Neutrophil (primary cell): ENCODE measurements around the gene RASL11A.
A peak's percentile ranks its signal among the peaks of the same experiment; 100 is the strongest.

Source experiments
- H3K27ac ChIP-seq: fragments of 200-600 bp; sonication (generic); 2 replicates; pipeline ENCODE4 v1.5.1; 2016; ENCODE audit warnings: mild to moderate bottlenecking, moderate library complexity
- H3K27me3 ChIP-seq: fragments of 200-600 bp; sonication (generic); 2 replicates; pipeline ENCODE4 v1.6.0; 2016; ENCODE audit warnings: mild to moderate bottlenecking
- H3K36me3 ChIP-seq: fragments of 200-600 bp; sonication (generic); 2 replicates; pipeline ENCODE4 v1.5.1; 2017
- H3K4me1 ChIP-seq, 2 experiments: fragments of 200-600 bp in 1 of 2; sonication (generic) in 1 of 2; 1 replicate in 1 of 2; 2 replicates in 1 of 2; pipeline versions ENCODE4 v1.5.1 to v1.6.1; 2013 to 2016; ENCODE audit warnings: low read depth in 1 of 2, low read length in 1 of 2, mild to moderate bottlenecking in 1 of 2, moderate library complexity in 1 of 2; ENCODE audit not compliant: control insufficient read depth in 1 of 2, insufficient read depth in 1 of 2
- H3K4me3 ChIP-seq, 2 experiments: fragments of 200-600 bp in 1 of 2; sonication (generic) in 1 of 2; 1 replicate in 1 of 2; 2 replicates in 1 of 2; pipeline ENCODE4 v1.5.1; 2013 to 2016; ENCODE audit warnings: low read depth in 1 of 2, low read length in 1 of 2, mild to moderate bottlenecking in 1 of 2, moderate library complexity in 1 of 2
- H3K9me3 ChIP-seq: fragments of 200-600 bp; sonication (generic); 2 replicates; pipeline ENCODE4 v1.5.1; 2016
- CTCF ChIP-seq: fragments of 200-600 bp; sonication (generic); IDR thresholded peaks from 2 replicates; pipeline ENCODE4 v1.5.1; 2016; ENCODE audit warnings: antibody characterized with exemption

Gene RASL11A

GRCh38 chr13:27302643-27303262, 32.1 kb downstream of the RASL11A start:
- Histone ChIP-seq H3K27ac (peak overlapping the region; percentile 66), H3K27me3 (no peaks in the 10 kb centered on the region), H3K9me3 (no peaks in the 10 kb centered on the region), H3K4me1 (peaks cover 33 to 35% of the 10 kb centered on the region in 2 experiments), H3K36me3 (no peaks in the 10 kb centered on the region), H3K4me3 (no peak overlapping the region)
- TF ChIP-seq CTCF = no peak

- no peaks in the 10 kb centered on the region for H3K36me3 ChIP-seq
- no peaks in the 10 kb centered on the region for H3K27me3 ChIP-seq
- no peak for TF ChIP-seq CTCF
- peaks cover 45 to 49% of the 10 kb centered on the region in 2 experiments for H3K4me1 ChIP-seq
- H3K4me3 ChIP-seq = no peak overlapping the region
- H3K9me3 ChIP-seq = no peaks in the 10 kb centered on the region
- no peak overlapping the region for H3K27ac ChIP-seq
Observed at GRCh38 chr13:27304099-27304498, 33.5 kb downstream of the RASL11A start.

GRCh38 chr13:27304611-27305010, 34.0 kb downstream of the RASL11A start:
- Histone ChIP-seq H3K27ac (no peak overlapping the region), H3K4me1 (peaks cover 50 to 54% of the 10 kb centered on the region in 2 experiments), H3K36me3 (no peaks in the 10 kb centered on the region), H3K27me3 (no peaks in the 10 kb centered on the region), H3K9me3 (no peaks in the 10 kb centered on the region), H3K4me3 (no peak overlapping the region)
- no peak for TF ChIP-seq CTCF

DNA sequence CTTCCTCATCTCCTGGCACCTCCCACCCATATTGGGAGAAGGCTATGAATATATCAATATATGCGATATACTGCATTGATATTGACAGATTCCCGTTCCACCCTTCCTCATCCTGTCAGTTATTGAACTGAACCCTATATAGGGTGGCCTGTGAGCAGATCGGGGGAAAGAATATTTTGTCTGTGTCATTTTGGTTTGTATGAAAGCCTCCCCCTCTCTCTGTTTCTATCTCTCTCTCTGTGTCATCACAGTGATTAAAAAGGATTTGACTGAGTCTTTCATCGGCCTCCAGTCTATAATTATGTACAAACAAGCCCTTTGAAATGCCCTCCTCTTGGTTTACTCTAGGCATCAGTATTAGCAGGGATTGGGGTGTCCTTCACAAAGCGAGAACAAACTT, 35.7 kb downstream of the RASL11A start:
- H3K36me3 ChIP-seq = no peaks in the 10 kb centered on the region
- H3K4me3 ChIP-seq = no peak overlapping the region
- no peak for TF ChIP-seq CTCF
- no peaks in the 10 kb centered on the region for H3K9me3 ChIP-seq
- H3K4me1 ChIP-seq = peaks cover 67 to 72% of the 10 kb centered on the region in 2 experiments
- no peaks in the 10 kb centered on the region for H3K27me3 ChIP-seq
- H3K27ac ChIP-seq = no peak overlapping the region

DNA sequence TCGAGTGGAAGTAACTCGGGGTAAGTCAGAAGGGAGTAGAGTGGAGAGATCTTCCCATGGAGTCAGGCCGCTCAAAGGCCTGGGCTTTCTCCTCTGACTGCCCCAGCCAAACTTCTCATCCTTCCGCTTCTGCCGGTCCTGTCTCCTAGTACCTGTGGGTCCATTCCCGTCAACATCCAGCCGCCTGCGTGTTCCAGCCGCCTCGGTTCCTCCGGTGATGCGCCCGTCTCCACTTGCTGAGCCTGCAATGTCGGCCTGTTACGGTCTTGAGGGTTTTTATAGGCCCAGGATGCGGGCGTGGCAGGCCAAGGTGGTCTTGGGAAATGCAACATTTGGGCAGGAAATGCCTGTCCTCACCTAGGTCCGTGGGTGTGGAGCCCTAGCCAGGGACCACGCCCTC, 38.3 kb downstream of the RASL11A start:
- Histone ChIP-seq H3K9me3 (no peaks in the 10 kb centered on the region), H3K4me1 (peaks cover 56 to 66% of the 10 kb centered on the region in 2 experiments), H3K36me3 (no peaks in the 10 kb centered on the region), H3K27me3 (no peaks in the 10 kb centered on the region), H3K4me3 (no peak overlapping the region), H3K27ac (peak overlapping the region; percentile 81)
- no peak for TF ChIP-seq CTCF
